Sigmoid colon (tissue), 4 donors: Measurements from ENCODE around the gene SPC24.

Experiments used
- CTCF ChIP-seq, 4 experiments: fragments of 450-650 bp in 3 of 4; fragments of 200-600 bp in 1 of 4; IDR thresholded peaks; one replicate each; pipeline ENCODE4 v1.5.1; 2016 to 2019; ENCODE audit warnings: antibody characterized with exemption in 4 of 4, mild to moderate bottlenecking in 3 of 4, moderate library complexity in 2 of 4
- EP300 ChIP-seq, 4 donors: sonication (generic); formaldehyde crosslinking; IDR thresholded peaks; one replicate each; pipeline ENCODE4 v1.6.1; 2017; ENCODE audit warnings: antibody characterized with exemption in 4 of 4
- POLR2A ChIP-seq, 2 donors: fragments of 450-650 bp; IDR thresholded peaks; one replicate each; pipeline ENCODE4 v1.6.1; 2016; ENCODE audit warnings: antibody characterized with exemption in 2 of 2, mild to moderate bottlenecking in 2 of 2, moderate library complexity in 2 of 2
- POLR2AphosphoS5 ChIP-seq, 4 donors: sonication (generic); formaldehyde crosslinking; IDR thresholded peaks; one replicate each; pipeline ENCODE4 v1.6.1; 2017; ENCODE audit warnings: antibody characterized with exemption in 4 of 4

- TF ChIP-seq POLR2A (IDR thresholded peaks at IDR 0.05) (no peak), CTCF (IDR thresholded peaks at IDR 0.05) (no peak), EP300 (IDR thresholded peaks at IDR 0.05) (no peak), POLR2AphosphoS5 (IDR thresholded peaks at IDR 0.05) (no peak)
Observed at GRCh38 chr19:11180346-11180745, 24.8 kb upstream of the SPC24 start.
